Cardiac septum (tissue), 1 donor: ENCODE results near the gene NBPF3. TPM values are rescaled to one million over a fixed set of nuclear protein-coding genes. Genes with fewer than 3 reads are reported as not detected.
"Not testable (repeated sequence)": the region's sequence is repeated elsewhere in the genome, so short reads cannot be mapped to it uniquely, and the experiment has no call there.

ENCODE experiments used
- DNase-seq: peaks from one replicate; pipeline ENCODE4 v3.0.0-alpha.2; 2020; ENCODE audit warnings: low spot score
- intact Hi-C: fragments of 100-400 bp; cut with DNase I; formaldehyde crosslinking; loops from one replicate; pipeline ENCODE4 v1.14.0; 2022
- total RNA-seq: library from RNA; stranded (reverse); fragmentation: NEBNext Ultra II Directional; extraction: Animal tissue kit (Norgen Biotek cat#: 25700); gene quantifications from one replicate; pipeline ENCODE4 v1.2.1, GENCODE V29; 2021
- donor health status: DM: no; HTN: no; CAD: no.

Gene NBPF3
- total RNA-seq, 1 donor from 2014 or later: 3.0 TPM

DNA sequence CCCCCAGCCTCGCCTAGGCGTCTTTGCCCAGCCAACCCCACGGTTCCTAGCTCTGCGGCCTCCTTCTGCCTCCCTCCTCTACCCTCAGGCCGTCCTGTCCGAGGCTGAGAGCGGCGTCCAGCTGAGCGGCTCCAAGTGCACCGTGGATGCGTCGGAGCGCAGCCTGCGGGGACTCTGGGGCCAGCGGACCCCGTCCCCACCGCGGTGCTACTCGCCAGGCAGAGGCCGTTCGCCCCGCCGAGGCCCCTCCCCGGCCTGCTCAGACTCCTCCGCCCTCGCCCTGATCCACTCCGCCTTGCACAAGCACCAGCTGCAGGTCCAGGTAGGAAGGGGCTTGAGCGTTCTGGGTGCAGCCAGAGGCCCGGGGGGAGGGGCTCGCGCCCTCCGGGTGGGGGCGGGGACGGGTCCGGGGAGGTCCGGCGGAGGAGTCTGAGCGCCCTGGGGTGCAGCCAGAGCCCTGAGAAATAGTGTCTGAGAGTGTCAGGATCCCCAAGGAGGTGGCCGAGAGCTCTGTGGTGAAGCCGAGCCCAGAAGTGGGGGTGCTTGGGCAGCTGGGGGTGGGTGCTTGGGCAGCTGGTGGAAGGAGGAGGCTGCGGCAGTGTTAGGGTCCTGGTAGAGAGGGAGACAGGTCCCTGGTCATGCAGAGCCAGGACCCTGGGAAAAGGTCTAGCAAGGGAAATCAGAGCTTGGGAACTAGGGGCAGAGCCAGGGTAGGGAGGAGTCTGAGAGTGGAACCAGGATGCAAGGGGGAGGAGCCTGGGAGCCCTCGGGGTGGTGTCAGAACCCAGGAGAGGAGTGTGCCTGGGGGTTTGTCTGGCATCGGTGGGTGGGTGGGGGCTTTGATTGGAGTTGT, 3.2 kb upstream of the NBPF3 start:
- intact Hi-C loops: no loop called here
- no peak for DNase-seq

DNA sequence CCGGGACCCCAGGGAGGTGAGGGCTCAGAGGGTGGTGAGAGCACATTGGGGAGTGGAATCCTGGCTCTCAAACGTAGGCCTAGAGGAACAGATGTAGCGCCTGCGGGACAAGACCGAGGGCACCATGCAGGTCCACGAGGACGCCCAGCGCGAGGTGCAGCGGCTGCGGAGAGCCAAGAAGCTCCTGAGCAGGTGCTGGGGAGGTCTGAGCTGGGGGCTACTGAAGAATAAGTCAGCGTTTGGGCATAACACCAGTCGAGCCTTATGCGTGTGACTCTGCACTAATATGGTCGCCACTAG, 2.6 kb upstream of the NBPF3 start:
- intact Hi-C loops: no loop called here

DNA sequence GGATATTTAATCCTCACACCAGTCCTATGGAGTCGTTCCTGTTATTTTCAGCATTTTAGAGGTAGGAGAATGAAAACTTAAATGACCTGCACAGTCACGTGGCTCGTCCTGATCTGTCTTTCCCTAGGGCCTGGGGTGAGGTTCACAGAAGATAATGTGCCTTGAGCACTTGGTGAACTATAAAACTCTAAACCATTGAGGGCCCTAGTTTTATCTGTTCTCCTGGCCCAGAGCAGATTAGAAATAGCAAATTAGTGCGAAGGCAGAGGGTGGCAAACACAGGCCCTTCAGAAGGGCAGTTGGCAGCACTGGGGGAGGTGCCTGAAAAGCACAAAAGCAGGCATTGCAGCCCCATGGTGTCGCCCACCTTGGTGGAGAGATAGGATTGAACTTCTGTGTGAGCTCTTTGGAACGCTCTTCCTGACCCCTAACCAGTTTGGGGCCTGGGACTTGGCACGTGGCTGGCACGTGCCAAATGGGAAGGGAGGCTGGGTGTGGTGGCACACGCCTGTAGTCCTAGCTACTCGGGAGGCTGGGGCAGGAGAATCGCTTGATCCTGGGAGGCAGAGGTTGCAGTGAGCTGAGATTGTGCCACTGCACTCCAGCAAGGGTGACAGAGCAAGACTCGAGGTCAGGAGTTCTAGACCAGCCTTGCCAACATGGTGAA, 1.2 kb upstream of the NBPF3 start:
- DNase-seq, intact Hi-C loops: not testable (repeated sequence)

More for the DNA sequence above, 2.6 kb upstream of the NBPF3 start:
- DNase-seq: no peak

DNA sequence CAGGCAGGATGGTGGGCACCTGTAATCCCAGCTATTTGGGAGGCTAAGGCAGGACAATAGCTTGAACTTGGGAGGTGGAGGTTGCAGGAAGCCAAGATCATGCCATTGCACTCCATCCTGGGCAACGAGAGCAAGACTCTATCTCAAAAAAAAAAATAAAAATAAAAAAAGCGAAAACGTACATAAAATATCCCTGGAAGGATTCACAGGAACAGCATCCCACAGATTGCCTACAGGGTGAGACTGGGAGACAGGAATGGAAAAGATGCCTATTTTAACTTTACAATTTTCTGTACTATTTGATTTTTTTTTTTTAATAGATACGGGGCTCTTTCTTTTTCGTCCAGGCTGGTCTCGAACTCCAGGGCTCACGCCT, 604 bp upstream of the NBPF3 start:
- intact Hi-C loops: no loop called here
- DNase-seq: no peak

DNA sequence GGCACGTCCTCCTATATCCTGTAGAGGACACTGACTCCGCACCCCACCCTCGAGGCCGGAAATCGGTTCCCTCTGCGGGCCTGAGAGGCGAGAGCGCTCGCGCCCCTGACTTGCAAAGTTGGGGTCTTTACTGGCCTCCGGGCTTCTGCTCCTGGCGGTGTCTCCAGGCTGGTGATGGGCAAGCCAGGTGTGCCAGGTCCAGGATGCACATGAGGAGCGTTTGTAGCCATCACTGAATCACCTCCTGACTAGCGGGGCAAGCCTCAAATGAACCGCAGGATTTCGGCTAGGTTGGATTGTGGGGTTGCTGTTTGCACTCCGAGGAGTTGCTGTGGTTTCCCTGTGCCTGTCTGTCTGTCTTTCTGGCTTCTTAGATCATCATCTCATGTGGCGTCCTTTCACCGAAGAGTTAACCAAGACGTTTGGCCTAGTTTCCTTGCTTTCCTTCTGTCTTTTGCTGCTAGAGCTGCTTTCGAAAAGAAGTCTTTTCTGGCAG, 741 bp downstream of the NBPF3 start:
- DNase-seq, intact Hi-C loops: not testable (repeated sequence)

DNA sequence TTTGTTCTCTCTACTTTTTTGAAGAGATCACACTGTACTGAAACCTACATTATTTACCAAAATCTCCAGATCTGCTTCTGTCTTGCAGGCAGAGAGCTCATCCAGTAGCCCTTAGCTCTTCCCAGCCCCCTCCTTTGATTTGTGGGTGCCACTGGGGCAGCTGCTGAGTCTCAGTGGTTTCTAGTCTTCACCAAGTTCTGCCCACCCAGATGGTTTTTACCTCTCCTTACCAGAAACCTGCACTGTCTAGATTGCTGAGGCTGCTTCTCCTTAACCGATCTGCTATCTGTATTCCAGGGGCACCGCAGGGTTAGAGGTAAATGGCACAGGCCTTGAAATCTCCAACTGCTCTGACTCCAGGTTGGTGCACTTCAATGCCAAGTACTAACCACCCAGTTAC, 6.7 kb downstream of the NBPF3 start:
- DNase-seq, intact Hi-C loops: not testable (repeated sequence)

DNA sequence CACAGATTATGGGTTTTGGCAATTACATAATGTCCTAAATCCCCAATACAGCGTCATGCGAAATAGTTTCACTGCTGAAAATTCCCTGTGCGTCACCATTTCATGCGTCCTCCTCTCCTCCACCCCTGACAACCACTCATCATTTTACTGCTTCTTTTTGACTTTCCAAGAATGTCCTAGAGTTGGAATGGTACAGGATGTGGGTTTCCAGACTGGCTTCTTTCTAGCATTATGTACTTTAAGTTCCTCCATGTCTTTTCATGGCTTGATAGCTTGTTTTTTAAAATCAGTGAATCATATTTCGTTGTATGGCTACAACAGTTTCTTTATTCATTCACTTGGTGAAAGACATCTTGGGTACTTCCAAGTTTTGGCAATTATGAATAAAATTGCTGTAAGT, 7.4 kb downstream of the NBPF3 start:
- intact Hi-C loops: no loop called here
- DNase-seq: no peak

DNA sequence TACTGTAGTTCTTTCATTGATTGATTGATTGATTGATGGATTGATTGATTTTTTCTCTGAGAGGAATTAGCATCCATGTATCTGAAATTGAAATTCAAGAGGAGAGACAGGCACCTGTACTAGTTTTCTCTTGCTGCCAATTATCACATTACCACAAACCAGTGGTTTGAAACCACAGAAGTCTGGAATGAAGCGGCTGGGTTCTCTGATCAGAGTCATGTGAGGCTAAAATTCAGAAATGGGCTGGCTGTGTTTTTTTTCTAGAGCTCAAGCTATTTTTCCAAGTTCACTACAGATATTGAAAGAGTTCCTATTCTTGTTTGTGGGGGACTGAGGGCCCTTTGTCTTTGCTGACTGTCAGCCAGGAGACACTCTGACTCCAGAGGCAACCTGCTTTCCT, 10.0 kb downstream of the NBPF3 start:
- intact Hi-C loops: no loop called here
- DNase-seq: no peak

DNA sequence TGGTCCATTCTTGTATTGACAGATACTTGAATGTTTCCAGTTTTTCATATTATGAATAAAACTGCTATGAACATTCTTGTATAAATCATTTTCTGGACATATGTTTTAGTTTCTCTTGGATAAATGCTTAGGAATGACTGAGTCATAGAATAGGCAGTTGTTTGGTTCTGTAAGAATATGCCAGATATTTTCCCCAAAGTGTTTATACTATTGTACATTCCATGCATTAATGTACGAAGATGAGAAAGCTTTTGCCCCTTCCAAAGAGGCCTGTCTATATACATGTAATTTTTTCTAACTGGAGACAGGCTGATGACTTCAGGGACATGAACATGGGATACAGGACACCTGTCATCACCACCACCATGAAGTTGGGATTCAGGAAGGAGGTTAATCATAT, 11.3 kb downstream of the NBPF3 start:
- intact Hi-C loops: no loop called here

DNA sequence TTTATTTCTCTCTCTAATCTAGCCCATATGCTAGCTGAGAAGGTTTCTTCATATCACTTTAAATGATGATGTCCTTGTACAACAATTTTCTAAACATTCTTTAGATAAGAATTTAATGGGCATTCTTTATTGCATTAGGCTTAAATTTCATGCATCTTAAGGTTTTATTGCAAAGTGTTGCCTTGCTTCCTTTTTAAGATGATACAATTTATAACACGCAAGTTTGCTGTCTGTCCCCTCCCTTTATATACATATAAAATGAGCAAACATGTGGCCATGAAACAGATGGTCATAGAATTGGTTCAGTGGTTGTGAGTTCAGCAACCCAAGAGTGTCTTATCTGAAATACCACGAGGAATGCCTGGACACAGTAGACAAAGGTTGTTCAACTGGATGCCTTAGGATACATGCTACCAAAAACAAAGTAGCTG, 12.1 kb downstream of the NBPF3 start:
- DNase-seq: no peak
- intact Hi-C loops: no loop called here

More for the DNA sequence above, 11.3 kb downstream of the NBPF3 start:
- DNase-seq: no peak

DNA sequence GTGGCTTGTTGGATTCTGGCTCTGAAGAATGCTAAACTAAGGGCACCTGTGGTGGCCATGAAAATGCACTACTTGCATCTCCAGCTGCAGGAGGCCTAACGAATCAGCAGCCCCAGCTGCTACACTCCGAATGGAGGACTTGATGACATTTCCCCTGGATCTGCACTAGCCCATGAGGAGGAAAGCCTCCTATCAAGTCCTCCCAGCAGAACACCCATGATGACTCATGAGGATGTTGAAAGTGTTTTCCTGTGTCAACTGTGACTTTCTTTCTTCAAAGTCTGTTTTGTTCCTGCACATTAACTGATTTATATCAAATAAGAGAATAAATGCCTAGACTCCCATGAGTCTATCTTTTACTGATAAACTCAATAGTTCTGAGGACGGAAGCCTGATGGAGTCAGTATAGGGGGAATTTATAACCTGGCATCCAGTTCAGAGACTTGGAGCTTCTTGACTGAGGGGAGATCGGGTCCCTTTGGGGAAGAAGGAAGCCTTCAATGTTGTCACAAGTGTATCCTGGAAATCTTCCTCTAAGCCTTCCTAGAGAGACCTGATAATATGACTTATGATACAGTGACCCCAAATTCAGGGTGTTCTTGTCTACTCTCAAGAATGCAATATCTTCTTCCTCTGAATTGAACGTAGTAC, 14.2 kb downstream of the NBPF3 start:
- DNase-seq, intact Hi-C loops: not testable (repeated sequence)

DNA sequence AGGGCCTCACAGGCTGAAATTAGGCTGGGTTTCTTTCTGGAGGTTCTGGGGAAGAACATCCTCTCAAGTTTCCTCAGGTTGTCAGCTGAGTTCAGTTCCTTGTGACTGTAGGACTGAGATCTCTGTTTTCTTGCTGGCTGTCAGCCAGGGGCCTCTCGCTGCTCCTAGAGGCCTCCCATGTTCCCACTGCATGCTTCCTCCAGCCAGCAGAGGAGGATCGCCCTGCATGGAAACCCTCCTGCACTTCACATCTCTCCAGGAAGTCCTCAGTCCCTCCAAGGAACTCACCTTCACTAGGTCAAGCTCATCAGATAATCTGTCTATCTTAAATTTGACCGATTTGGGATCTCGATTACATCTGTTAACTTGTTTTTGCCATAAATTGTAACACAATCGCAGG, 15.0 kb downstream of the NBPF3 start:
- intact Hi-C loops, DNase-seq: not testable (repeated sequence)

DNA sequence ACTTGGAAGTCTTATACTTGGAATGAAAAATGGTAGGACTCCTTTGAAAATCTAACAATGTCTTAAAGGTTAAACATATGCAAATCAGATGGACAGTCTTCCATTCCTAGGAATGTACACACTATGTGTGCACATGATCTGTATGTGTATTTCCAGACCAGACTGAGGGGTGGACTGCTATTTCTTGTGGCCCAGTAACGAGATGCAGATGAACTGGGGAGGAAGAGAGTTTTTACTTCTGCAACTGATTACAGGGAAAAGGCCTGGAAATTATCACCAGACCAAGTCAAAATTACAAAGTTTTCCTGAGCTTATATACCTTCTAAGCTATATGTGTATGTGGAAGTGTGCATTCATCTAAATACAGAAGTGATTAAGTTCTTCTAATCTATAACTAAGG, 17.7 kb downstream of the NBPF3 start:
- no peak for DNase-seq
- intact Hi-C loops: no loop called here

DNA sequence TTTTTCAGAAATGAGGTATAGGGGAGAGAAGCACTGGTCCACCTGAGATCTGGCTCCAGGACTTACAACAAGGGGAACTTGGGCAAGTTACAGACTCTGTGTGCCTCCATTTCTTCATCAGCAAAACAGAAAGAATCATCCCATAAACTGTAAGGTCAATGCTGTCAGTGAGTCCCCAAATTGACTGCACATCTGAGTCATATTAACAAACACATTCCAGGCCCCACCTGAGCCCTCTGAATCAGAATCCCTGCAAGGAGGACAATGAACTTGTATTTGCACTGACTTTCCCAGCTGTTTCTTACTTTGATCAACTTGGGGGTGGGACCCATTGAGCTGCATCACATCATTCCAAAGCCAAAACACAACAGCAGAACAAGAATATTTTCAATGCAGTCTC, 25.2 kb downstream of the NBPF3 start:
- intact Hi-C loops, DNase-seq: not testable (repeated sequence)

DNA sequence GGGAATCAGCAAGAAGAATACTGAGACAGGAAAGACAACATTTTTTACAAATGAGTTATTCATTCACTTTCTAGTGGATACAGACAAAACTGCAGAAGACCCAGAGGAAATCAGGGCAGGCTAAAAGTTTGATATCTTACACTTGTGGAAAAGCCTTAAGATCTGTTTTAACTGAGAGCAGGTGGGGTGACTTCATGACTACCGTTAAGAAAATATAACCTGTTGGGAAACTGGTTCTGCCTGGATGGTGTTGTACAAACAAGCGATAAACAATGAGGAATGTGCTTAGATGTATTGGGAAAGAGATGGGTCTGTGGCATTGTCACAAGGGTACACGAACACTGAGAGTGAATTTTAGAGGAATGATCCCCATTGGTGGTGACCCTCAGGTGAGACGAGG, 28.0 kb downstream of the NBPF3 start:
- DNase-seq, intact Hi-C loops: not testable (repeated sequence)

DNA sequence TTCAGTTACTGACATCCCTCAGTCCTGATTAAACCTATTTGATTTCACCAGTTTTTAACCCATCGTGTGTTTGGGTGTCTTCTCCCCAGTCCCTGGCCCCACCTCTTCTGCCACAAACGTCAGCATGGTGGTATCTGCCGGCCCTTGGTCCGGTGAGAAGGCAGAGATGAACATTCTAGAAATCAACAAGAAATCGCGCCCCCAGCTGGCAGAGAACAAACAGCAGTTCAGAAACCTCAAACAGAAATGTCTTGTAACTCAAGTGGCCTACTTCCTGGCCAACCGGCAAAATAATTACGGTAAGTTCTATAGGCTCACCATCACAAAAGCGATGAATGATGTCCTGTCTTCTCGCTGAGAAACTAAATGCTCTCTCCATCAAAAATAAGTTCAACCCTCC, 28.7 kb downstream of the NBPF3 start:
- no peak for DNase-seq
- intact Hi-C loops: no loop called here

DNA sequence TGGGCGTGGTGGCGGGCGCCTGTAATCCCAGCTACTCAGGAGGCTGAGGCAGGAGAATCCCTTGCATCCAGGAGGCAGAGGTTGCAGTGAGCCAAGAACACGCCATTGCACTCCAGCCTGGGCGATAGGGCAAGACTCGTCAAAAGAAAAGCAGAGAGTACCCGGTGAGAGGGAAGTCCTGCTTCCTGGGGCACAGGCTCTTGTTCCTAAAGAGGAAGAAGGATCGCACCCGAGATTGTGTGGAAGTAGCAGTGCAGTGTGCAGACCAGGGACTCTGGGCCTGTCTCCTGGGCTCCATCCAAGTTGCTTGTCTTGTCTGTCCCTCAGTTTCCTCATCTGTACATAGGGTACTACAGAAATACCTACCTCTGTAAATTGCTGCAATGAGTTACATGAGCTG, 29.6 kb downstream of the NBPF3 start:
- DNase-seq: no peak
- intact Hi-C loops: no loop called here

DNA sequence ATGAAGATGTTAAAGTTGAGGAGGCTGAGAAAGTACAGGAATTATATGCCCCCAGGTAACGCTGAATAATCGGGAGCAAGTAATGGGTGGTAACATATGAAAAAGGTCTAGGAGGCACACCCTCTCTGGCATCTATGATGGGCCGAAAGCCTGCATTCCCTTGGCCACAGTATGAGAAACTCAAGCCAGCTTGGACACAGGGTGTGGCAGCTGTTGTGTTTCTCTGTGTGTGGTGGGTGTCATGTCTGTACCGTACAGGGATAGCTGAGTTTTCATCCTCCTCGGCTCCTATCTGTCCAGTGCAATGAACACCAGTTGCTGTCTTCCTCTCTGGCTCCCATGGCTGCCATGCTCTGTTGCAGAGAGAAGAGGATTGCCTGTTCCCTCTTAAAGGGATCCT, 32.9 kb downstream of the NBPF3 start:
- intact Hi-C loops: no loop called here
- DNase-seq: no peak

DNA sequence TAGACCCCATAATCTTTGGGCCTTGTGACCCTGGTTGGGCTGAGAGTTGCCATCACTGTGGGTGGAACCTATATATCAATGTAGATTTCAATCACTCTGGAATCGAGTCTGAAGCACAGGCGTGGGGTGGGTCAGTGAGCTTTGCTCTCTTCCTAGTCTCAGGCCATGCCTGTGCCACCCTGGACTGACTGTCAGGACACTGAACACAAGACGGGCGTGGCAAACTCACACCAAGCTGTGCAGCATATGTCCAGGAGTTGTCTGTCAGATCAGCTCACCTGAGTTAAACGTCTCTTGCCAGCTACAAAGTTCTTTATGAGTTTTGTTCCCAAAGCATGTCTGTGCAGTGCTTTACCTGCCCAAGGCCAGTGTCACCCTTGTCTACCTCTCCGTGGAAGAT, 38.4 kb downstream of the NBPF3 start:
- intact Hi-C loops: no loop called here
- DNase-seq: no peak

DNA sequence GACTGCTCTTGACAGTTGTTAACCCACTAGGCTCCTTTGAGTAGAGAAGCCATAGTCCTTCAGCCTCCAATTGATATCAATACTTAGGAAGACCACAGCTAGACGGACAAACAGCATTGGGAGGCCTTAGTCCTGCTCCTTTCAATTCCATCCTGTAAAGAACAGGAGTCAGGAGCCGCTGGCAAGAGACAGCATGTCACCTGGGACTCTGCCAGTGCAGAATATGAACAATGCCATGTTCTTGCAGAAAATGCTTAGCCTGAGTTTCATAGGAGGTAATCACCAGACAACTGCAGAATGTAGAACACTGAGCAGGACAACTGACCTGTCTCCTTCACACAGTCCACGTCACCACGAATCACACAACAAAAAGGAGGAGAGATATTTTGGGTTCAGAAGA, 43.9 kb downstream of the NBPF3 start:
- DNase-seq, intact Hi-C loops: not testable (repeated sequence)

DNA sequence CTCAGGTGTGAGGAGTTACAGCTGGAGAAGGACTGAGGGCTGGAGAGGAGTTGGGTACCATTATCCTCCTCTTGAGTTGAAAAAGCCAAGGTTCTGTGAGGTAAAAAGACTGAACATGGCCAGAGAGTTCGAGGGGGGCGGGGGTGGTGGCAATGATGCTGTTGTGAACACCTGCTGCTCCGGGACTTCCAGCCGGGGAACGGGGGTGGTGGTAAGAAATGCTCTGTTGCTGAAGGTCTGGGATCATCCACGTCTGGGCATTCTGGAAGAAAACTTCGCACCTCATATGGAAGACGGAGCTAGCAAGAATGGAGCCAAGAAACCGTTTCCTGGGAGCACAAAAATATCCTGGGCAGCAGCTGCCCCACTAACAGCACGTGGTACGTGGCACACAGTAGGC, 49.2 kb downstream of the NBPF3 start:
- intact Hi-C loops: no loop called here

More for the DNA sequence above, 49.2 kb downstream of the NBPF3 start:
- DNase-seq: no peak
